Activated CD4-positive, alpha-beta memory T cell treated with anti-CD3 and anti-CD28 coated beads, Interleukin-2, amount 10 ng/mL, durations not matched to agents 7 days and 5 days (primary cell): ENCODE data around the gene SBNO2. TPM values are rescaled to one million over a fixed set of nuclear protein-coding genes. Genes with fewer than 3 reads are reported as not detected.

ENCODE experiments used
- CTCF ChIA-PET: fragments of 350-600 bp; sonication (Branson Sonifier 250); formaldehyde crosslinking; loops from one replicate; lab custom pipeline; 2021; ENCODE audit warnings: antibody characterized with exemption, inconsistent platforms; lab: Charles Lee
- POLR2A ChIA-PET: fragments of 350-600 bp; sonication (Branson Sonifier 250); formaldehyde crosslinking; loops from one replicate; lab custom pipeline; 2021; ENCODE audit warnings: antibody characterized with exemption; lab: Charles Lee
- DNase-seq: peaks from one replicate; pipeline ENCODE4 v3.0.0-alpha.2; 2020
- H3K27ac Mint-ChIP-seq: one replicate; pipeline ENCODE4 v1.8.0; 2021; ENCODE audit warnings: mild to moderate bottlenecking, mixed read lengths
- H3K27me3 Mint-ChIP-seq: one replicate; pipeline ENCODE4 v1.8.0; 2021; ENCODE audit warnings: mixed read lengths
- H3K36me3 Mint-ChIP-seq: one replicate; pipeline ENCODE4 v1.8.0; 2021; ENCODE audit warnings: low read depth, mixed read lengths
- H3K4me1 Mint-ChIP-seq: one replicate; pipeline ENCODE4 v1.8.0; 2021; ENCODE audit warnings: mixed read lengths
- H3K4me3 Mint-ChIP-seq: one replicate; pipeline ENCODE4 v1.8.0; 2021; ENCODE audit warnings: mild to moderate bottlenecking, mixed read lengths
- H3K9me3 Mint-ChIP-seq: one replicate; pipeline ENCODE4 v1.8.0; 2021; ENCODE audit warnings: mixed read lengths
- total RNA-seq, 2 experiments: library from RNA; stranded (reverse); gene quantifications; one replicate each; pipeline ENCODE4 v1.2.3, GENCODE V29; 2021

The SBNO2 gene
- total RNA-seq, 2 experiments from 2014 or later: 94.4 to 98.2 TPM

- ChIA-PET POLR2A (no interaction called here), CTCF (no interaction called here)
- Mint-ChIP-seq H3K4me1 (peaks cover 1% of the 10 kb centered on the region), H3K36me3 (peaks cover 6% of the 10 kb centered on the region), H3K4me3 (no peak overlapping the region), H3K27ac (no peak overlapping the region), H3K9me3 (no peaks in the 10 kb centered on the region), H3K27me3 (no peaks in the 10 kb centered on the region)
- no peak for DNase-seq
These were observed 22.0 kb downstream of the SBNO2 start for GRCh38 chr19:1151917-1152587.

GRCh38 chr19:1151037-1151724, 22.9 kb downstream of the SBNO2 start:
- Mint-ChIP-seq H3K4me1 (peaks cover 1% of the 10 kb centered on the region), H3K27me3 (no peaks in the 10 kb centered on the region), H3K9me3 (no peaks in the 10 kb centered on the region), H3K4me3 (no peak overlapping the region), H3K36me3 (peaks cover 6% of the 10 kb centered on the region), H3K27ac (no peak overlapping the region)
- DNase-seq: no peak
- CTCF ChIA-PET: no interaction called here
- POLR2A ChIA-PET: no interaction called here

- Mint-ChIP-seq H3K36me3 (peaks cover 10% of the 10 kb centered on the region), H3K27me3 (no peaks in the 10 kb centered on the region), H3K4me3 (no peak overlapping the region), H3K4me1 (peaks cover 1% of the 10 kb centered on the region), H3K27ac (no peak overlapping the region), H3K9me3 (no peaks in the 10 kb centered on the region)
- no peak for DNase-seq
- CTCF ChIA-PET: no interaction called here
- POLR2A ChIA-PET: no interaction called here
These were observed 23.6 kb downstream of the SBNO2 start for GRCh38 chr19:1150333-1151036.

- H3K4me1 Mint-ChIP-seq: peaks cover 7% of the 10 kb centered on the region
- H3K27me3 Mint-ChIP-seq: no peaks in the 10 kb centered on the region
- H3K4me3 Mint-ChIP-seq: no peak overlapping the region
- no peak for DNase-seq
- ChIA-PET POLR2A (no interaction called here), CTCF (interaction anchor here (1.0 kb wide), 1 partner anchor 36 kb away, joined by 4 read pairs; no protein-coding TSS in a partner anchor)
- H3K27ac Mint-ChIP-seq: no peak overlapping the region
- H3K9me3 Mint-ChIP-seq: no peaks in the 10 kb centered on the region
- peaks cover 16% of the 10 kb centered on the region for H3K36me3 Mint-ChIP-seq
These were observed 24.6 kb downstream of the SBNO2 start for GRCh38 chr19:1149259-1150045.

- H3K4me3 Mint-ChIP-seq: no peak overlapping the region
- no peaks in the 10 kb centered on the region for H3K27me3 Mint-ChIP-seq
- peaks cover 30% of the 10 kb centered on the region for H3K36me3 Mint-ChIP-seq
- CTCF ChIA-PET: no interaction called here
- peaks cover 2% of the 10 kb centered on the region for H3K9me3 Mint-ChIP-seq
- DNase-seq: no peak
- H3K27ac Mint-ChIP-seq: no peak overlapping the region
- POLR2A ChIA-PET: no interaction called here
- peaks cover 7% of the 10 kb centered on the region for H3K4me1 Mint-ChIP-seq
These were observed 26.0 kb downstream of the SBNO2 start for GRCh38 chr19:1147934-1148549.

GRCh38 chr19:1146858-1147780, 26.9 kb downstream of the SBNO2 start:
- H3K27me3 Mint-ChIP-seq: no peaks in the 10 kb centered on the region
- H3K4me1 Mint-ChIP-seq: peaks cover 7% of the 10 kb centered on the region
- no peak overlapping the region for H3K27ac Mint-ChIP-seq
- CTCF ChIA-PET: interaction anchor here (0.6 kb wide), 1 partner anchor 11 kb away, joined by 3 read pairs; no protein-coding TSS in a partner anchor
- H3K9me3 Mint-ChIP-seq: peaks cover 5% of the 10 kb centered on the region
- POLR2A ChIA-PET: interaction anchor here (1.3 kb wide), 1 partner anchor 13 kb away, joined by 4 read pairs; no protein-coding TSS in a partner anchor
- H3K4me3 Mint-ChIP-seq: no peak overlapping the region
- H3K36me3 Mint-ChIP-seq: peaks cover 32% of the 10 kb centered on the region
- DNase-seq: no peak

GRCh38 chr19:1146412-1146699, 27.7 kb downstream of the SBNO2 start:
- Mint-ChIP-seq H3K27me3 (no peaks in the 10 kb centered on the region), H3K4me1 (peaks cover 7% of the 10 kb centered on the region), H3K27ac (no peak overlapping the region), H3K9me3 (peaks cover 8% of the 10 kb centered on the region), H3K36me3 (peaks cover 32% of the 10 kb centered on the region), H3K4me3 (no peak overlapping the region)
- no peak for DNase-seq
- POLR2A ChIA-PET: interaction anchor here (1.3 kb wide), 1 partner anchor 12 kb away, joined by 4 read pairs; no protein-coding TSS in a partner anchor
- CTCF ChIA-PET: no interaction called here

- no peaks in the 10 kb centered on the region for H3K27me3 Mint-ChIP-seq
- POLR2A ChIA-PET: interaction anchor here (1.3 kb wide), 1 partner anchor 12 kb away, joined by 4 read pairs; no protein-coding TSS in a partner anchor
- no peak overlapping the region for H3K4me3 Mint-ChIP-seq
- H3K4me1 Mint-ChIP-seq: peaks cover 7% of the 10 kb centered on the region
- H3K27ac Mint-ChIP-seq: no peak overlapping the region
- H3K9me3 Mint-ChIP-seq: peaks cover 8% of the 10 kb centered on the region
- DNase-seq: no peak
- CTCF ChIA-PET: no interaction called here
- peaks cover 32% of the 10 kb centered on the region for H3K36me3 Mint-ChIP-seq
These were observed 28.2 kb downstream of the SBNO2 start for GRCh38 chr19:1145635-1146411.

GRCh38 chr19:1144741-1145140, 29.3 kb downstream of the SBNO2 start:
- Mint-ChIP-seq H3K4me1 (peaks cover 7% of the 10 kb centered on the region), H3K4me3 (no peak overlapping the region), H3K9me3 (peaks cover 8% of the 10 kb centered on the region), H3K36me3 (peaks cover 35% of the 10 kb centered on the region), H3K27me3 (no peaks in the 10 kb centered on the region), H3K27ac (no peak overlapping the region)
- CTCF ChIA-PET: no interaction called here
- DNase-seq: no peak
- POLR2A ChIA-PET: no interaction called here

GRCh38 chr19:1143828-1144399, 30.2 kb downstream of the SBNO2 start:
- H3K27ac Mint-ChIP-seq: no peak overlapping the region
- peaks cover 6% of the 10 kb centered on the region for H3K4me1 Mint-ChIP-seq
- H3K9me3 Mint-ChIP-seq: peaks cover 8% of the 10 kb centered on the region
- no peak for DNase-seq
- H3K36me3 Mint-ChIP-seq: peaks cover 38% of the 10 kb centered on the region
- H3K4me3 Mint-ChIP-seq: no peak overlapping the region
- ChIA-PET CTCF (no interaction called here), POLR2A (no interaction called here)
- no peaks in the 10 kb centered on the region for H3K27me3 Mint-ChIP-seq

GRCh38 chr19:1141944-1142343, 32.1 kb downstream of the SBNO2 start:
- Mint-ChIP-seq H3K36me3 (peaks cover 39% of the 10 kb centered on the region), H3K9me3 (peaks cover 8% of the 10 kb centered on the region), H3K4me3 (no peak overlapping the region), H3K27me3 (no peaks in the 10 kb centered on the region), H3K27ac (no peak overlapping the region), H3K4me1 (peaks cover 6% of the 10 kb centered on the region)
- no peak for DNase-seq
- POLR2A ChIA-PET: no interaction called here
- CTCF ChIA-PET: no interaction called here
